Activated T-cell treated with anti-CD3 and anti-CD28 coated beads, Interleukin-2, amount 50 U/mL, for 72 hours (primary cell): Measurements from ENCODE around the gene POLD3. TPM values are rescaled to one million over a fixed set of nuclear protein-coding genes. Genes with fewer than 3 reads are reported as not detected.
A peak's percentile ranks its signal among the peaks of the same experiment; 100 is the strongest.

Source experiments
- ATAC-seq, 2 donors: fragments of 150-1000 bp; cut with Tn5 transposase; replicated peaks in 1 of 2; 2 replicates each; pipeline ENCODE4 v1.10.0; 2021; ENCODE audit warnings: moderate library complexity in 2 of 2, mild to moderate bottlenecking in 1 of 2
- DNase-seq, 2 donors: peaks; one replicate each; pipeline ENCODE4 v3.0.0; 2021 to 2022; ENCODE audit warnings: mixed read lengths in 1 of 2
- H3K27ac Mint-ChIP-seq: one replicate; pipeline ENCODE4 v1.8.0; 2022; ENCODE audit warnings: mild to moderate bottlenecking, moderate library complexity, mixed read lengths
- H3K27me3 Mint-ChIP-seq: one replicate; pipeline ENCODE4 v1.8.0; 2022; ENCODE audit warnings: low read depth, mixed read lengths
- H3K36me3 Mint-ChIP-seq, 2 donors: one replicate each; pipeline ENCODE4 v1.8.0; 2022; ENCODE audit warnings: mixed read lengths in 2 of 2, mild to moderate bottlenecking in 1 of 2; ENCODE audit not compliant: insufficient read depth in 2 of 2
- H3K4me1 Mint-ChIP-seq: one replicate; pipeline ENCODE4 v1.8.0; 2022; ENCODE audit warnings: low read depth, mixed read lengths
- H3K4me3 Mint-ChIP-seq, 2 donors: one replicate each; pipeline ENCODE4 v1.8.0; 2022; ENCODE audit warnings: mild to moderate bottlenecking in 2 of 2, mixed read lengths in 2 of 2, moderate library complexity in 2 of 2
- H3K9me3 Mint-ChIP-seq, 2 donors: one replicate each; pipeline ENCODE4 v1.8.0; 2022; ENCODE audit warnings: mixed read lengths in 2 of 2
- total RNA-seq, 2 donors: library from RNA; stranded (reverse); gene quantifications; one replicate each; pipeline ENCODE4 v1.2.3, GENCODE V29; 2022

POLD3 gene
- total RNA-seq, 2 donors from 2014 or later = 57.7 to 63.9 TPM

- H3K27me3 Mint-ChIP-seq = no peaks in the 10 kb centered on the region
- DNase-seq (no peak), ATAC-seq (no peak)
- H3K27ac Mint-ChIP-seq = no peak overlapping the region
- peaks cover 6 to 41% of the 10 kb centered on the region in 2 donors for H3K36me3 Mint-ChIP-seq
- no peaks in the 10 kb centered on the region for H3K9me3 Mint-ChIP-seq
- peaks cover under 1% of the 10 kb centered on the region for H3K4me1 Mint-ChIP-seq
- H3K4me3 Mint-ChIP-seq = no peak overlapping the region
These were observed 37.7 kb downstream of the POLD3 start for GRCh38 chr11:74630043-74630442.

DNA sequence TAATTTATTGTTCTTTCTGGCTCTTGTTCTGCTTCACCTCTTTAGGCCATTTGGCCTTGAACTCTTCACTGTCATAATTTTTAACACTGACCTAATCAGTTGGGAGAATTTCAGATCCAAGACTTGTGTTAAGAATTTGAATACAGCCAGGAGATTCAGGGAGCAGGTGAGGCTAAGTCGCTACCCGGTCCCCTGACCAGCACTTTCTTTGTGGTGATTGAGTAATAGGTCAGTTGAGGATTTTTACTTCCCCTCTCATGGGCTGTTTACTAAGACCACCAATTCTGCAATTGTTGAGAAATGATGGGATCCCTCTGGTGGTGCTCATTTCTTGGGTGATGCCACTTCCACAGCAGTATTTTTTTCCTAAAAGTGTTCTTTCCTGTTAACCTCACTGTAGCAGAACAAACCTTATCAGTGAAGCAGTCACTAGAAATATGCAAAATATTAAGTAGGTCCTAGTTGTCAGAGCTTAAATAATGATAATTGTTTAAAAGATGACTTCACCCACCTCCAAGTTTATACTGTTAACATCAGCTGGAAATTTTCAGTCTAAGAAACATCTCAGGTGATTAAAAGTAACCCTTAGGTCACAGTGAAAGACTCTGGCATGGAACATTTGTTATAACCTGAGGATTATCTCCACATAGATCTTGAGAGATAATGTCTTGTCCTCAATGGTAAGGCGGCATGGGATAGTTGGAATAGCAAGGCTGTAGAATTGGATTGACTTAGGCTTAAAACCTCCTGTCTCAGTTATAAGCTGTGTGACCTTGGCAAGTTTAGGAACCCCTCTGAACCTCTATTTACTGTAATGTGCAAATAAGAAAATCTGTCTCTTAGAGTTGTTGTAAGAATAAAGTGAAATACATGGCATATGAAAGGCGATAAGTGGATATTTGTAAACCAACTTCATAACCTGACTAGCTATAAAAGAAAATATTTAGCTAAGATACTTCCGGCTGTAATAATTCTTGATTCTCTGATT, 41.3 kb downstream of the POLD3 start:
- H3K9me3 Mint-ChIP-seq = no peaks in the 10 kb centered on the region
- no peak for ATAC-seq
- H3K36me3 Mint-ChIP-seq = peaks cover 17 to 40% of the 10 kb centered on the region in 2 donors
- DNase-seq = no peak
- peaks cover 22% of the 10 kb centered on the region for H3K4me1 Mint-ChIP-seq
- H3K27ac Mint-ChIP-seq = no peak overlapping the region
- no peak overlapping the region for H3K4me3 Mint-ChIP-seq
- H3K27me3 Mint-ChIP-seq = no peaks in the 10 kb centered on the region

- Mint-ChIP-seq H3K4me3 (no peak overlapping the region), H3K27me3 (no peaks in the 10 kb centered on the region), H3K36me3 (peaks cover 15 to 35% of the 10 kb centered on the region in 2 donors), H3K27ac (no peak overlapping the region), H3K4me1 (peaks cover 22% of the 10 kb centered on the region), H3K9me3 (no peaks in the 10 kb centered on the region)
- DNase-seq = no peak
- ATAC-seq = no peak
These were observed 42.2 kb downstream of the POLD3 start for GRCh38 chr11:74634537-74634936.

DNA sequence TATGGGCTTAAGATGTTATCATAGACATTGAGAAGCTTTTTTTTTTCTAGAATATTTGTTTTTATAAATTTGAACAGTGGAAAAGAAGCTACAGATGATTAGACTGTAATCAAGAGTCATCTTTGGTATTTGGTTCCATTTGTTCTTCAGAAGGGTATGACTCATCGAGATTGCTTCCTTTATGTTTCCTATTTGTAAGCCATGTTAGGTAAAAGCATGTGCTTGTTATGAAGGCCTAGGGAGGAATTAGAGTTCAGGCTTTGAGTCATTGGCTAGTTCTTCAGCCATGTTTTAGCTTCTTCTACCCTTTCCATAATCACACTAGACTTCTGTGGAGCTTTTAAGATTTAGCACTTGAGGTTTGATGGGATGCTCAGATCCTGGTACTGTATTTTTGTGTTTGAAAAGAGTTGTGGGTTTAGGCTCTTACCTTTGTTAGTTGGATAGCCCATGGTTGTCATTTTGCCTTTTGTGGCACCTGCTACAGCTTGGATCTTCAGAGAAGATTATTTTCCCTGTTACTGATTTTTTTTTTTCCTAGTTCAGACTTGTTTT, 44.3 kb downstream of the POLD3 start:
- ATAC-seq (peak; percentile 38 to 60), DNase-seq (no peak)
- Mint-ChIP-seq H3K27me3 (no peaks in the 10 kb centered on the region), H3K9me3 (no peaks in the 10 kb centered on the region), H3K4me1 (peaks cover 22% of the 10 kb centered on the region), H3K27ac (peak overlapping the region; percentile 27), H3K4me3 (no peak overlapping the region), H3K36me3 (peaks cover 21 to 40% of the 10 kb centered on the region in 2 donors)

- Mint-ChIP-seq H3K36me3 (peaks cover 25 to 44% of the 10 kb centered on the region in 2 donors), H3K27me3 (no peaks in the 10 kb centered on the region), H3K27ac (no peak overlapping the region), H3K9me3 (no peaks in the 10 kb centered on the region), H3K4me1 (peaks cover 22% of the 10 kb centered on the region), H3K4me3 (no peak overlapping the region)
- ATAC-seq (no peak), DNase-seq (no peak)
These were observed 45.3 kb downstream of the POLD3 start for GRCh38 chr11:74637700-74638099.

DNA sequence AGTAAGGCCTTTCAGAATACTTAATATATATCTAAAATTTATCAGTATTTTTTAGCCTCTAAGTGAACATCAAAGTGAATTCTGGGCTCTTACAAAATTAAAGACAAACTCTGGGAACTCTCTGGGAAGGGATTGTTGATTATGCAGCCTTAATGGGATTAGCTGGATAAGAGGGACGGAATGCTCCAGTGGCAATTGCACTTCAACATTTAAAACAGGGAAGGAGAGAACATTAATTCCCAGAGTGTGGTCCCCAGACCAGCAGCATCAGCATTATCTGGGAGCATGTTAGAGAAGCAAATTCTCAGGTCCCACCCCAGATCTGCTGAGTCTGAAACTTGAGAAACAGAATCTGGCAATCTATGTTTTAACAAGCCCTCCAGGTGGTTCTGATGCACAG, 46.5 kb downstream of the POLD3 start:
- H3K27ac Mint-ChIP-seq = no peak overlapping the region
- no peak overlapping the region for H3K4me3 Mint-ChIP-seq

GRCh38 chr11:74639533-74639932, 47.2 kb downstream of the POLD3 start:
- ATAC-seq (no peak), DNase-seq (no peak)
- Mint-ChIP-seq H3K4me1 (peaks cover 22% of the 10 kb centered on the region), H3K27me3 (no peaks in the 10 kb centered on the region), H3K27ac (peak overlapping the region; percentile 27), H3K9me3 (no peaks in the 10 kb centered on the region), H3K4me3 (no peak overlapping the region), H3K36me3 (peaks cover 24 to 45% of the 10 kb centered on the region in 2 donors)

More for the DNA sequence above, 46.5 kb downstream of the POLD3 start:
- H3K4me1 Mint-ChIP-seq = peaks cover 22% of the 10 kb centered on the region
- no peak for DNase-seq
- ATAC-seq = no peak
- H3K36me3 Mint-ChIP-seq = peaks cover 26 to 43% of the 10 kb centered on the region in 2 donors
- H3K9me3 Mint-ChIP-seq = no peaks in the 10 kb centered on the region
- H3K27me3 Mint-ChIP-seq = no peaks in the 10 kb centered on the region

- Mint-ChIP-seq H3K4me3 (no peak overlapping the region), H3K4me1 (peaks cover 9% of the 10 kb centered on the region), H3K36me3 (peaks cover 17 to 40% of the 10 kb centered on the region in 2 donors)
These were observed 48.9 kb downstream of the POLD3 start for GRCh38 chr11:74641289-74641688.

GRCh38 chr11:74641905-74642304, 49.5 kb downstream of the POLD3 start:
- DNase-seq = no peak
- Mint-ChIP-seq H3K4me1 (peaks cover 3% of the 10 kb centered on the region), H3K27ac (no peak overlapping the region), H3K4me3 (no peak overlapping the region), H3K36me3 (peaks cover 16 to 39% of the 10 kb centered on the region in 2 donors), H3K9me3 (no peaks in the 10 kb centered on the region), H3K27me3 (no peaks in the 10 kb centered on the region)
- no peak for ATAC-seq

More at GRCh38 chr11:74641289-74641688, 48.9 kb downstream of the POLD3 start:
- Mint-ChIP-seq H3K27me3 (no peaks in the 10 kb centered on the region), H3K27ac (no peak overlapping the region), H3K9me3 (no peaks in the 10 kb centered on the region)
- ATAC-seq = no peak
- no peak for DNase-seq

GRCh38 chr11:74642912-74643311, 50.5 kb downstream of the POLD3 start:
- no peak for DNase-seq
- Mint-ChIP-seq H3K4me1 (no peaks in the 10 kb centered on the region), H3K4me3 (no peak overlapping the region), H3K27me3 (no peaks in the 10 kb centered on the region), H3K36me3 (peaks cover 14 to 34% of the 10 kb centered on the region in 2 donors), H3K27ac (peak overlapping the region; percentile 17), H3K9me3 (no peaks in the 10 kb centered on the region)
- ATAC-seq = no peak

DNA sequence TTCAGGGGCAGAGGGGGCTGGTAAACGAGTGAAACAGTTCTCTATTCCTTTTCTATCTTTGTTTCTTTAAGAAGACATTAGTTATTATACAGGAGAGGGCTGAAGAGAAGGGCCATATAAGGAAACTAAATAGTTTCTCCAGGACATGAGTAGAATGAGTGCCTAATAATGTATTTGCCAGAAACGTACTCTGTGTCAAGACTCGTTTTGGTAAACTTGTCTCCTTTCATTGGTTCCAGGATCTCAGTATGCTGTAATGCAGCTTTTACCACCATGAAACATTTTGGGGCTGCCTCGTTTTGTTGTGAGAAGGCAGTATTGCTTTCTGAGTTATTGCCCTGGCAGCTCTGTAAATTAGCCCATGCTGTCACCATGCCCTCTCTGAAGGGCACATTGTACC, 51.7 kb downstream of the POLD3 start:
- Mint-ChIP-seq H3K36me3 (peaks cover 12 to 32% of the 10 kb centered on the region in 2 donors), H3K27ac (no peak overlapping the region), H3K27me3 (no peaks in the 10 kb centered on the region), H3K4me3 (no peak overlapping the region), H3K9me3 (no peaks in the 10 kb centered on the region), H3K4me1 (no peaks in the 10 kb centered on the region)
- ATAC-seq = no peak
- DNase-seq = no peak

- H3K4me3 Mint-ChIP-seq = no peak overlapping the region
- peaks cover 10 to 31% of the 10 kb centered on the region in 2 donors for H3K36me3 Mint-ChIP-seq
These were observed 53.8 kb downstream of the POLD3 start for GRCh38 chr11:74646215-74646614.

DNA sequence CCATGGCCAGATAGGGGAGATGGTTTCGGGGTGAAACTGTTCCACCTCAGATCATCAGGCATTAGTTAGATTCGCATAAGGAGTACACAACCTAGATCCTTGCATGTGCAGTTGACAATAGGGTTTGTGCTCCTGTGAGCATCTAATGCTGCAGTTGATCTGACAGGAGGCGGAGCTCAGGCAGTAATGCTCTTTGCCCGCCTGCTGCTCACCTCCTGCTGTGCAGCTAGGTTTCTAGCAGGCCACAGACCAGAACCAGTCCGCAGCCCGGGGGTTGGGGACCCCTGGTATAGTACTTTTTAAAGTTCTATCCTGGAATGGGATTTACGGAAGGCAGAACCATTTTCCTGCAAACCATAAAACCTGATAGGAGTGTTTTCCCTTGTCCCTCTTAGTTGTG, 54.6 kb downstream of the POLD3 start:
- ATAC-seq (no peak), DNase-seq (no peak)
- H3K27me3 Mint-ChIP-seq = no peaks in the 10 kb centered on the region
- no peak overlapping the region for H3K4me3 Mint-ChIP-seq
- no peaks in the 10 kb centered on the region for H3K4me1 Mint-ChIP-seq
- no peak overlapping the region for H3K27ac Mint-ChIP-seq
- peaks cover 0 to 2% of the 10 kb centered on the region in 2 donors for H3K9me3 Mint-ChIP-seq
- peaks cover 8 to 29% of the 10 kb centered on the region in 2 donors for H3K36me3 Mint-ChIP-seq

More at GRCh38 chr11:74646215-74646614, 53.8 kb downstream of the POLD3 start:
- Mint-ChIP-seq H3K4me1 (no peaks in the 10 kb centered on the region), H3K27me3 (no peaks in the 10 kb centered on the region), H3K9me3 (peaks cover 0 to 1% of the 10 kb centered on the region in 2 donors), H3K27ac (no peak overlapping the region)
- no peak for DNase-seq
- no peak for ATAC-seq
